GM19397 (cell line): ENCODE results near the gene ZNF133.

Experiments used
- ATAC-seq: cut with Tn5 transposase; IDR thresholded peaks from one replicate; pipeline ENCODE4 v1.9.1; 2021; ENCODE audit warnings: mild to moderate bottlenecking, moderate library complexity; ENCODE audit not compliant: unreplicated experiment

ZNF133 gene

GRCh38 chr20:18360635-18361034 is 72.3 kb downstream of the ZNF133 start:
- no peak for ATAC-seq

GRCh38 chr20:18361678-18362077 is 73.4 kb downstream of the ZNF133 start:
- no peak for ATAC-seq

DNA sequence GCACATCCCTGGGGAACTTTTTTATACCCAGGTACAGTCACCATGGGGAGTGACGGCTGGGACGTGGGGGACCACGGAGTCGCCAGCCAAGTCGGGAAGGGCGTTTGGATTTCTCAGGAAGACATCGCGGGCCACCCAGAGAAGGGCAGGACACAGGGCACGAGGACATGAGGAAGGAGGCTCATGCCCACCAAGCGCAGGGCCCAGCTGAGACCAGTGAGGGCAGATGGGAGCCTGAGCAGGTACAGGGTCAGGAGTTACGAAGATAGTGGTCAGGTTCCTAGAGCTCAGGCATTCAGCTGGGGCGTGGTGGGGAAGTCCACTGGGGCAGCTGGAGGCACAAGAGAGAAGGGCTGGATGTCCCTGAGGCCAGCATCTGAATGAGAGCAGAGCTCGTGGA is 74.6 kb downstream of the ZNF133 start:
- no peak for ATAC-seq

GRCh38 chr20:18363708-18364107 is 75.4 kb downstream of the ZNF133 start:
- ATAC-seq = no peak

DNA sequence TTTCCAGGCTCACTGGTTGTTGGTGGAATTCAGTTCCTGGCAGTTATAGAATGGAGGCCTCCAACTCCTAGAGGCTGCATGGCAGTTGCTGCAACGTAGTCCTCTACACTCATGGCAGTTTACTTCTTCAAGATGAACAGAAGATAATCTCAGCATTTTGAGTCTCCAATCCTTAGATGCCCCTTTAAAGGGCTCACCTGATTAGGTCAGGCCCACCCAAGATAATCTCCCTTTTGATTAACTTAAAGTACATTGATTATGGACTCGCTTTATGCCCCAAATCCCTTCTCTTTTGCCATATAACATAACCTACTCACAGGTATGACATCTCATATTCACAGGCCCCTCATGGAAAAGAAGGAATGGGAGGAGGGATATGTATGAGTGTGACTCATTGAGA is 76.4 kb downstream of the ZNF133 start:
- ATAC-seq = no peak
